Activated CD4-positive, CD25-positive, alpha-beta regulatory T cell treated with anti-CD3 and anti-CD28 coated beads, Interleukin-2, amount 50 U/mL, for 16 hours (primary cell): ENCODE measurements around the gene CCNG1.
"Not testable (repeated sequence)": the region's sequence is repeated elsewhere in the genome, so short reads cannot be mapped to it uniquely, and the experiment has no call there.

Experiments
- DNase-seq: peaks from one replicate; pipeline ENCODE4 v3.0.0-alpha.2; 2020; ENCODE audit warnings: low read depth, low spot score

Gene CCNG1, protein sequence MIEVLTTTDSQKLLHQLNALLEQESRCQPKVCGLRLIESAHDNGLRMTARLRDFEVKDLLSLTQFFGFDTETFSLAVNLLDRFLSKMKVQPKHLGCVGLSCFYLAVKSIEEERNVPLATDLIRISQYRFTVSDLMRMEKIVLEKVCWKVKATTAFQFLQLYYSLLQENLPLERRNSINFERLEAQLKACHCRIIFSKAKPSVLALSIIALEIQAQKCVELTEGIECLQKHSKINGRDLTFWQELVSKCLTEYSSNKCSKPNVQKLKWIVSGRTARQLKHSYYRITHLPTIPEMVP

DNA sequence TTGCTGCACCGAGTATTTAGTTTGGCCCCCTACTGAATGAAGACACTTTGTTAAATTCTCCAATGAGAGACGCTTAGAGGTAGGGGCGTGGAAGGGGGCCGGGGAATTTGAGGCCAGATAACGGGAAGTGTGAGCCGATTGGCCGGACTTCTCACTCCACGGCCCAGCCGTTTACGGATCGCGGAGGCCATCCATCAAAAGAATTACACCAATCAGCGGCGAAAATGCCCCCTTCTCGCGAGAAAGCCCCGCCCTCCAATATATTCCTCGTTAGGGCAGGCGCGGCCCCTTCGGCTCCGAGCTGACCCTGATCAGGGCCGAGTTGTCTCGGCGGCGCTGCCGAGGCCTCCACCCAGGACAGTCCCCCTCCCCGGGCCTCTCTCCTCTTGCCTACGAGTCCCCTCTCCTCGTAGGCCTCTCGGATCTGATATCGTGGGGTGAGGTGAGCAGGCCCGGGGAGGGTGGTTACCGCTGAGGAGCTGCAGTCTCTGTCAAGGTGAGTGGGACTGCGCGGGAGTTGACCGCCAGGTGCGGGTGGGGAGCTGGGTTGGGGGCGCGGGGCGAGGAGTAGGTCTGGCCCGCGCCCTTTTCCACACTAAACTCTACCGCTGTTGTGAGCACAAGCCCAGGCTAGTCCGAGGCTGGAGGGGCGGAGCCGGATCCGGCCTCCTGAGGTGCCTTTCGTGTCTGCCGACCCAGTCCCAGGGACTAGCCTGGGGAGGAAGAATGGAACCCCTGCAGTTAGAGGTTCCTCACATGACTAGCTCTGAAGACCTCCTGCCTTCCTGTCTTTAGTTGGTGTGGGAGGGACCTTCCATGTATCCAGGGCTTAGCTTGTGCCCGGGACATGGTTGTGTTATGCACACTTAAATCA lies at the start of gene CCNG1:
CCNG1 (plus strand) TSS at position 287 of the 874 bp plus-strand sequence. CDS start 1,662 bp downstream, outside the sequence.
- DNase-seq = peak; percentile 81

DNA sequence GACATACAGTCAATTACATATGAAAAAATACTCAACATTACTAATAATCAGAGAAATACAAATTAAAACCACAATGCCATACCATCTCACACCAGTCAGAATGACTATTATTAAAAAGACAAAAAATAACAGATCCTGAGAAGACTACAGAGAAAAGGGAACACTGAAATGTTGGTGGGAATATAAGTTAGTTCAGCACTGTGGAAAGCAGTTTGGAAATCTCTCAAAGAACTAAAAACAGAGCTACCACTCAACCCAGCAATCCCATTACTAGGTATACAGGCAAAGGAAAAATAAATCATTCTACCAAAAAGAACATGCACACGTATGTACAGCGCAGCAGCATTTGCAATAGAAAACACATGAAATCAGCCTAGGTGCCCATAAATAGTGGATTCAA lies 41.6 kb upstream of the CCNG1 start:
- DNase-seq = no peak

DNA sequence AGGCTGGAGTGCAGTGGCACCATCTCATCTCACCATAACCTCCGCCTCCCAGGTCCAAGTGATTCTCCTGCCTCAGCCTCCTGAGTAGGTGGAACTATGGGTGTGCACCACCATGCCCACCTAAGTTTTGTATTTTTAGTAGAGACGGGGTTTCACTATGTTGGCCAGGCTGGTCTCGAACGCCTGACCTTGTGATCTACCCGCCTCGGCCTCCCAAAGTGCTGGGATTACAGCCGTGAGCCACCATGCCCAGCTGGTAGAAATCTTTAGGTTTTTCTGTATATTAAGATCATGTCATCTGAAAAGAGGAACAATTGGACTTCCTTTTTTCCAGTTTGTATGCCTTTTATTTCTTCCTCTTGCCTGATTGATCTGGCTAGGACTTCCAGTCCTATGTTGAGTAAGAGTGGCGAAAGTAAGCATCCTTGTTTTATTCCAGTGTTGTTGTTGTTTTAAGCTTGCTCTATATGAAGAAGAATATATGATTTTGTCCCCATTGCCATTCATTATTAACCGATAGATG lies 40.5 kb upstream of the CCNG1 start:
- not testable (repeated sequence) for DNase-seq

DNA sequence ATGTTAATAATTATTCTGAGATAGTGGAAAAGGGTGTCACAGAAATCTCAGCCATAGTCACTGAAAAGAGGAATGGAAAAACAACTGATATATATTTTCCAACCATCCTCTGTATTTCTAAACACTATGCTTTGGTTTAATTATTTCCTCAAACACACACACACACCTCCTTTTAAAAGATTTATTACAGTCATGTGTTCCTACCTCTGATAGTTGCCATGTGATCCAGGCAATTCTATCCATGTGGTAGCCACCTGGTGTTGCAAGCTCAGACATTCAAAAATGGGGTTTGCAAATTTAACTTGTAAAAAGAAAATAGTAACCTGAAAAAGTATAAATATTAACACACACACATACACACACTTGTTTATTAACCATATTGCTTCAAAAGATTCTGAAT lies 40.0 kb upstream of the CCNG1 start:
- DNase-seq = no peak

DNA sequence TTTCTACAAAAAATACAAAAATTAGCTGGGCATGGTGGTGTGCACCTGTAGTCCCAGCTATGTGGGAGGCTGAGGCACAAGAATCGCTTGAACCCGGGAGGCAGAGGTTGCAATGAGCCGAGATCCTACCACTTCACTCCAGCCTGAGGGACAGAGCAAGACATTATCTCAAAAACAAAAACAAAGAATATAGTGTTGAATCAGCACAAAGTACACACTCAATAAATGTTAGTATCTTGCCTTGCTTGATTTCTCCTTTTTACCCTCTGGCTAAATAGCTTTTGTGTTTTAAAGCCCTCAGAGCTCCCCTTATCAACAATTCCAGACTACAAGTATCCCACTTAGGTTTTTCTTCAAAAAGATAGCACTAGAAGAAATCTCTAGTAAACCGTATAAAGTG lies 37.5 kb upstream of the CCNG1 start:
- DNase-seq = no peak

DNA sequence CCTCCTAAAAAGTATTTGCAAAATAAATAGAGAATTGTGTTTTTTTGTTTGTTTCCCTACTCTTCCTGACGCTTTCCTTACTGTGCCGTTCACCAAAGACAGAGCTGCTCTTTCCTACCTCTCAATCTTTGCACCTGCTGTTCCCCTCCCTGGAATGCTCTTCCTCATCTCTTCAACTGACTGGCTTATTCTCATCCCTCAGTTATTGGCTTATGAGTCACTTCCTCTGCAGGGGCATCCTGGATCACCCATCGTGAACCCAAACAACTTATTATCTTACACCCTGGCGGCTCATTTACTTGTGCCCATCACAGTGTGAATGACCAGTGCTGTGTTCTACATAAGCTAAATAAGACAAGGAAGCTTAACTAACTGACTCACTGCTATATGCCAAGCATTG lies 36.1 kb upstream of the CCNG1 start:
- DNase-seq = no peak

DNA sequence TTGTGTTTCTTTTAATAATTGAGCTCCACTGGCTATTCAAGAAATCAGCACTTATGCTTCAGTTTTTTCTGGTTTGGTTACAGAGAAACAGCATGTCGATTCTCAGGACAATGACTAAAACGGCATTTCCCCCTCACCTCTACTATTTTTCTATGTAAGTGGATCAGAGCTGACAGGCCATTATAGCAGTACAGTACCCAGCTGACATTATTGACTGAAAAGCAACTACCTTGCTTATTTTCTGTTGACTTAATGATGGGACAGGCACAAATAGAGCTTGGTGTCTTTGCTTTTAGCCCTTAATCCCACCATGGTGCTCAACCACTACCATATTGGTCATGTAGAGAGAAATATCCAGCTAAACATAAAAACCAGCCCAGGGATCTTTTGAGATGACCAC lies 35.4 kb upstream of the CCNG1 start:
- no peak for DNase-seq

DNA sequence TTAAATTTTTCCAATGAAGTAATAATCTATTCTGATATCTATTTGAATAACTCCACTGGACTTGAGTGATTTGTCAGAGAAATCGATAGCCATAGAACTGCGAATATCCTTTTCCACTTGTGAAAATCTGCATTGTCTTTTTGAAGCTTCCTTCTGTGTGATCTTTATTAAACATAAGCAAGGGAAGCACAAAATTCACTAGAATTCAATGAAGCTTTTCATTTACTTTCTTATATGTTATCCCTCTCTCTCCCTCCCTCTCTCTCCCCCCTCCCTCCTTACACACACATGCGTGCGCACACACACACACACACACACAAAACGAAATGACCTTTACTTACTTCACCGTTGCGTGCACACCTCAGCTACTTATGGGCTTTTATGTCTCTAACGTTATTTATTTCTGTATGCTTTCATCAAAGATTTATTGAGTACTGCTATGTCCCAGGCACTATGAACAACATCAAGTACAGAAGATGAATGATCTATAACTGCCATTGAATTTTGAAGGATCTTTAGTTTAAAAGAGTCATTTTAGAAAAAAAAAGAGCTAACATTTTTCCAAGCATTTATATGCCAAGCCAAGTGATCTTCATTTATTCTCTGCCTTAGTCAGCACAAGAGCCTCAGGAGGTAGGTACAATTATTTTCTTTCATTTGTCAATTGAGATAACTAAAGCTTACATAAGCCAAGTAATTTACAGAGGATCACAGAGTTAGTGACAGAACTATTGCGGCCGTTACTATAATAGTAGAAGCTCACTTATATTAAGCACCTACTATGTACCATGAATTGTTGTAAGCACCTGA lies 32.8 kb upstream of the CCNG1 start:
- DNase-seq = no peak

DNA sequence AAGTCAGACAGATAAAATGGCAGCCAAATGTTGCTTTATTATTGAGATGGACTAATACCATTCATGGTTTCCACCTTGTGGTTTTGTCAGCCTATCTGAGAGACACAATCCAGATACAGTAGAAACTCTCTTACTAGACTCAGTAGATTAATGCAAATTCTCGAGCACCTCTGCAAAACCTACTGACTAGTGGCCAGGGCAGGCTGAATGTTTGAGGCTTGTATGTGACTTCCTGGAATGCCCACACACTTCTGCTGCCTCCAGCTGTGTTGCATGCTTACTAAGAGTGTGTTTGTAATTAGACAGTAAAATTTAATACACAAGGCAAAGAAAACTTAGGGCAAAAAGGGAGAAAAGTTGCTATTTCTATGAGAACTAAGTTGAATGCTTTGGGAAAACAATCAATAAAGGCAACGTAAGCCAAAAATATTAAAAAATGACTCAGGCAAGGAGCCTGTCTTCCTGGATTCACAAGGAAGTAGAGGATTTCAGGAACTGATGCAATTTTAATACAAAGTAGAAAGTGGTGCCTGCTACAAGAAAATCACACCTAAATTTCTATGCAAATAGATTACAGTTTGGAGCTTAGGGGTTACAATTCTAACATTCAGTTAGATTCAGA lies 30.2 kb upstream of the CCNG1 start:
- DNase-seq = no peak

DNA sequence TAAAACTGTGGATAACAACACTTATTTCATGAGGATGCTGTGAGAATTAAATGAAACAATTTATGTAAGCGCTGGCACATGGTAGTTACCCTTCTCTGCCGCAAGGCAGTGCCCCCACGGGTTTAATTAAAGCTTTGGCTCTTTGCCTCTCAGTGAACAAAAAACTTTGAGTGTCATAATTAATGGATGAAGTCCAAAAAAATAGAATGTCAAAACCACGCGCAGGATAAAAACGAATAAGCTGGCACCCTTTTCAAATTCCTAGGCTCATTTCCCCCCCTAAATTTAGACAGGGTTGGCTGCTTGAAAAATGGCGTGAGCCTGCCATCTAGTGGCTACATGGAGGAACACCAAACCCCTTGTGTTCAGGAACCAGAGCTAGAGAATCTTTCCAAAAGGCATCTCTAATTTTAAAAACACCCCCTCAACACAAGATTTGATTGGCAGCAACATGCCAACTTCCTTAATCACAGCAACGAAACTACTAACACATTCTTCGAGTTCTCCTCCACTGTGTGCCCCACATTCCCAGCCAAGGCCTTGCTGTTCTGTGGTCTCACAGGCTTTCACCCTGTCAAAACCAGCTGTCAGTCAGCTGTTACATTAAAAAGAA lies 29.0 kb upstream of the CCNG1 start:
- DNase-seq = peak; percentile 21

DNA sequence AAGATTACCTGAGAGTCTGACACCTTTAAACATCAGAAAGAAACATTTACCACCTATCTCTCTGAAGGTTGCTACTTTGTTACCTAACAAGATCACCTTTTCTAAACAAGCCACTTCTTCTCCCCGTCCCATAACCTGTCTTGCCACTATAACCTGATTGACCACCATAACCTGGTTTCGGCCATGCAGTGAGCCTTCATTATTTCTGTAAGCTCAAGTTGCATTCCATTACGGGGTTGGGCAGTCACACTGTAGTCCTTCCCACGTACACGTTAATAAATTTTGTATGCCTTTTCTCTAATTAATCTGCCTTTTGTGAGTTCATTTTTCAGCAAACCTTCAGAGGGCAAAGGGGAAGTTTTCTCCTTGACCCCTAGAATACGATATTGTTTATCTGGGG lies 28.0 kb upstream of the CCNG1 start:
- DNase-seq = no peak

DNA sequence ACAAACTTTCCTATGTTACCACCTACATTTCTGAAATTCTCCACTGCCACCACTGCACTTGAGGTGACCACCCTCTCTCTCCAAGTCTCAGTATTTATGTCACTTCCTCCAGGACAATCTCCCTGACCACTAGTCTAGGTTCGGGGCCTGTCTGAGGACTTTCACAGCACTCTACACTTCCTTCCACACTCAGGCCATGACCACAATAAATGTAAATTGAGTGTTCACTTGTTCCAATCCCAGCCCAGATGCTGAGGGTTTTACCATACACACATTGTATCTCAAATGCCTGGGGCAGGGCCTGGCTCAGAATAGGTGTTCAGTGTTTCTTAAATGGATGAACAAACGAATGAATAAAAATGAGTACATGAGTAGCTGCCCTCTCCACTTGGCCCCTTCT lies 26.9 kb upstream of the CCNG1 start:
- no peak for DNase-seq

DNA sequence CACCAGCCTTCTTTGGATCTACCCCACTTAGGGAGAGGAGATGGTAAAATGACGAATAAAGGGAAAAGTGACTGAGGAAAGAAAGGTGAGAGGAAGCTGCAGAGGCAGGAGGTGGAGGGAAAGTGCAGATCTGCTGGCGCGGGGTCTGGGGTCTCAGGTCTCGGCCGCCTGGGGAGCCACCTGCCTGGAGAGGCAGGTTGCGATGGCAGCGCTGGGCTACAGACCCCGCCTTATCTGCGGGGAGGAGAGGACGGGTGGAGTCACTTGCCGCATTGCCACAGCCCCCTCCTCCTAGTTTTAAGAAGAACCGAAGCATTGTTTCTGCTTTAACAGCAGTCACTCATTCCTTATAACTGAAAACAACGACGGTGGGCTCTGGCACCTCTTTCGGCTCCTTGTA lies 21.7 kb upstream of the CCNG1 start:
- not testable (repeated sequence) for DNase-seq

DNA sequence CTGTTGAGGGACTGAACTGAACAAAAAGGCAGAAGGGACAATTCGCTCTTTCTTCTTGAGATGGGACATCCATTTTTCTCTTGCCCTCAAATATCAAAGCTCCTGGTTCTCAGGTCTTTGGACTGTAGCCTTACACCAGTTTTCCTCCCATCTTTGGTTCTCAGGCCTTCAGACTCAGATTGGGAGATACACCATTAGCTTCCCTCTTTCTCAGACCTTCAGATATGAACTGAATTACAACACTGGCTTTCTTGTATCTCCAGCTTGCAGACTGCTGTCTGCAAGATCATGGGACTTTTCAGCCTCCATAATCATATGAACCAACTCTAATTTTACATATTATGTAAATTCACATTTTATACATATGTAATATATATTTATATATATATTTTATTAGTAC lies 12.6 kb upstream of the CCNG1 start:
- DNase-seq = no peak

DNA sequence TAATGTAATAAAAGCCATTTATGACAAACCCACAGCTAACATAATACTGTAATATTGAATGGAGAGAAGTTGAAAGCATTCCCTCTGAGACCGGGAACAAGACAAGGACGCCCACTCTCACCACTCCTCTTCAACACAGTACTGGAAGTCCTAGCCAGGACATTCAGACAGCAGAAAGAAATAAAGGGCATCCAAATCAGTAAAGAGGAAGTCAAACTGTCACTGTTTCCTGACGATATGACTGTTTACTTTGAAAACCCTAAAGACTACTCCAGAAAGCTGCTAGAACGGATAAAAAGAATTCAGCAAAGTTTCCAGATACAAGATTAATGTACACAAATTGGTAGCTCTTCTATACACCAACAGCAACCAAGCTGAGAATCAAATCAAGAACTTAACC lies 11.3 kb upstream of the CCNG1 start:
- not testable (repeated sequence) for DNase-seq

DNA sequence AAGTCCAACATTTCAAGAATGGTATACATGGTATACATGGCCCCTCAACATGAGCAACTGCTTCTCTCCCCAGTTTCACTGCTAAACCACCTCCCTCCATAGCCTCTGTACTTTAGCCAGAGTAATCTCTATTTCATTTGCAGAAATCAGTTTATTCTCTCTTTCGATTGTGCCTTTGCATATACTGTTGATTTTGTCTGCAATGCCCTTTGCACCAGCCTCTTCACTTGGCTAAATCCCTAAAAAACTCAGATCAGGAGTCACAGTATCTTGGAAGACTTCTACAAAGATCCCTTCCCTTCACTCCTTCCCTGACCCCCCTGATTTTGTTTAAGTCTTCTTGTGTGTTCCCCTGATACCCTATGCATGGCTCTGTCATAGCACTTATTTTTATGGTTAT lies 4.9 kb upstream of the CCNG1 start:
- DNase-seq = no peak

DNA sequence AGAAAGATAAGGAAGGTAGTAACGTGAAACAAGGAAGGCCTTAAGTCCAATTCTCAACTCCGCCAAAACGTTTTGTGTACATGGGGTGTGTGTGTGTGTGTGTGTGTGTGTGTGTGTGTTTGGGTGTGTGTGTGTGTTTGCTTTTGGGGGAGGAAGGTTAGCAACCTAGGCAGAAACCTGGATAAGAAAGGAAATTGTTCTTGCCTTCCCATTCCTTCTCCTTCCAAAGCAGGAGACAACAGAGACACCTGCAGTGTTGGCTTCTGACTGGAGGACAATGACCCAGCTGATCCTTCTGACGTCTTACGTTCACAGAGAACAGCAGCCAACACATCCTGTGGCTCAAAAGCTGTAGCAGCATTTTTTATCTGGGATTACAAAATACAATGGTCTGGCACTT lies 4.1 kb upstream of the CCNG1 start:
- no peak for DNase-seq

DNA sequence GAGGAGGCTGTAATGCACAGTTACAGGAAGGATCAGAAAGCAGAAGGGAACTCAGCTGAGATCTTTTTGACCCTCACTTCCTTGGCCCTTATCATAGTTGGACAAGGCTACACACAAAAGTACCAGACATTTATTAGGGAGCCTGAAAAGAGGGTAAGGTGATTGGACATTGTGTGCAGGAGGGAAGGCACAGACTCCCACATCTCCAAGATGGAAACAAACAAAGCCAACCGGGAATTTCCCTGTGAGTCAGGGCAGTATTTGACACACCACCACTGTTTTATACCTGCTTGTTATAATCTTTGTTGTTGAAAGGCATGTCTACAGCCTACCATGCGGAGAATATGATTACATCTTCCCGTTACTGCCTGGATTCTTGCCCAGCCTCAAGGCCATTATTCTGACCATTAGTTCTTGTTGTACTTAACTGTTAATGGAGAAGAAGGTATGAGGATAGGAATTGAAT lies 3.0 kb upstream of the CCNG1 start:
- no peak for DNase-seq

DNA sequence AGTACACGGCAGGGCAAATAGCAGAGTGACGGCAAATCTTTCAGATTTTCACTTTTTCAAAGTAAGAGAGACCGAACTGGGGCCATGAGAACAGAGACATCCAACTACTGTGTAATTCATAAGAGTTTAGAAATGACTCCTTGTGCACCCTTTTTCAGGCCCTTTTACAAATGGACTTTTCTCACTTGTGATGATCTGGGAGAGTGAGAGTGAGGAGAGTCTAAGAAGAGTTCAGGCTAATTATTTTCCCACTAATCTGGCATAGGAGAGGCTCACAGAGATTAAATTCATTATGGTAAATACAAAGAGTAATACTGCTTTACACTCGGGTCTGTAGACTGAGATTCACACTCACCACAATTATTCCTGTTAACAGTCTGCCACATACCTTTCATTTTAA lies 880 bp upstream of the CCNG1 start:
- no peak for DNase-seq

DNA sequence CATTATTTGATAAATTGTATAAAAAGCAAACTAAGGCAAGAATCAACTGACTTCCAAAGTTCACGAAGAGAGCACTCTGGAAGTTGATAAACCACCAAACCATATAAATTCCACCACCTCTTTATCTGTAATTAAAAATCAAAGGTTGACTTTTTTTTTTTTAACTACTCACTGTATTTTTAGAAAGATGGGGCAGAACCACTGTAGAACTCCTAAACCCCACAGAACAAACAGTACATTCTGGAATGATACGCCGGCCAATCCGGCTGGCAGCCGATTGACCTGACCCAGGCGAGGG lies 435 bp upstream of the CCNG1 start:
- DNase-seq = no peak

DNA sequence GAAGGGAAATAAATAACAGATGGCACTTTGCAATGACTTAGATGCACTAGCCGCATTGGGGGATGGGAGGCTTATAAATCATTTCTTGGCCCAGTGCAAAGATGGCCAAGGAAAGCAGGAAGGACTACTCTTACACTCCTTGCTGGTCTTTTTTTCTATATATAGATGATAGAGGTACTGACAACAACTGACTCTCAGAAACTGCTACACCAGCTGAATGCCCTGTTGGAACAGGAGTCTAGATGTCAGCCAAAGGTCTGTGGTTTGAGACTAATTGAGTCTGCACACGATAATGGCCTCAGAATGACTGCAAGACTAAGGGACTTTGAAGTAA lies 1.7 kb downstream of the CCNG1 start:
- DNase-seq = no peak
